A673 (cell line): ENCODE data around the gene PAX5. TPM values are rescaled to one million over a fixed set of nuclear protein-coding genes. Genes with fewer than 3 reads are reported as not detected.

ENCODE experiments used
- BruUV-seq: library from RNA; stranded (reverse); fragments of 400-500 nt; replicated peaks from 2 replicates; lab custom pipeline; 2021; lab: Mats Ljungman, UMichigan
- CTCF ChIA-PET: fragments of 300-600 bp; sonication (Branson Sonifier 250); formaldehyde crosslinking; loops from one replicate; lab custom pipeline; 2022; ENCODE audit warnings: antibody characterized with exemption; lab: Charles Lee
- POLR2A ChIA-PET: fragments of 300-600 bp; sonication (Branson Sonifier 250); formaldehyde crosslinking; loops from one replicate; lab custom pipeline; 2022; ENCODE audit warnings: antibody characterized with exemption; ENCODE audit not compliant: low non-redundant PET; lab: Charles Lee
- DNase-seq: peaks from one replicate; pipeline ENCODE4 v3.0.0-alpha.2; 2015; ENCODE audit warnings: low spot score
- H3K27ac ChIP-seq: fragments of 200-600 bp; sonication (generic); 2 replicates; pipeline ENCODE4 v1.5.1; 2016; ENCODE audit warnings: mixed run types, low read depth, mild to moderate bottlenecking, mixed read lengths, antibody characterized with exemption, low read length; ENCODE audit not compliant: poor library complexity, severe bottlenecking
- H3K27me3 ChIP-seq: fragments of 200-600 bp; sonication (generic); replicated peaks from 2 replicates; pipeline ENCODE4 v1.6.1; 2017; ENCODE audit warnings: mixed run types, low read depth, mild to moderate bottlenecking, mixed read lengths, antibody characterized with exemption, low read length; ENCODE audit not compliant: insufficient read depth, poor library complexity
- H3K36me3 ChIP-seq: fragments of 200-600 bp; sonication (generic); 2 replicates; pipeline ENCODE4 v1.6.1; 2016; ENCODE audit warnings: mixed run types, mild to moderate bottlenecking, mixed read lengths, antibody characterized with exemption, low read length; ENCODE audit not compliant: insufficient read depth, poor library complexity, severe bottlenecking
- H3K4me1 ChIP-seq: fragments of 200-600 bp; sonication (generic); 2 replicates; pipeline ENCODE4 v1.6.1; 2017; ENCODE audit warnings: mixed run types, mild to moderate bottlenecking, mixed read lengths, antibody characterized with exemption, low read length; ENCODE audit not compliant: insufficient read depth, poor library complexity, severe bottlenecking
- H3K4me3 ChIP-seq: fragments of 200-600 bp; sonication (generic); 2 replicates; pipeline ENCODE4 v1.5.1; 2016; ENCODE audit warnings: low read depth, mixed run types, mild to moderate bottlenecking, mixed read lengths, low read length; ENCODE audit not compliant: poor library complexity, severe bottlenecking
- H3K9me3 ChIP-seq: fragments of 200-600 bp; sonication (generic); 2 replicates; pipeline ENCODE4 v1.6.1; 2016; ENCODE audit warnings: mixed run types, low read depth, mild to moderate bottlenecking, mixed read lengths, antibody characterized with exemption, low read length; ENCODE audit not compliant: poor library complexity, severe bottlenecking
- EZH2 ChIP-seq: fragments of 200-600 bp; sonication (generic); IDR thresholded peaks from 2 replicates; pipeline ENCODE4 v1.6.1; 2017; ENCODE audit warnings: borderline replicate concordance, low read depth, mild to moderate bottlenecking, mixed read lengths, antibody characterized with exemption, low read length; ENCODE audit not compliant: poor library complexity, severe bottlenecking
- intact Hi-C: fragments of 100-400 bp; cut with micrococcal nuclease; formaldehyde crosslinking; loops from one replicate; pipeline ENCODE4 v1.10.0; 2022; ENCODE audit not compliant: unreplicated experiment
- total RNA-seq: library from RNA; stranded (reverse); gene quantifications from 2 replicates; pipeline ENCODE4 v1.2.3, GENCODE V29; 2021
- TF ChIP-seq, protein P1 (sequence below): fragments of 300-800, 200-600 bp; sonication (generic); conservative IDR thresholded peaks from 2 replicates; pipeline ENCODE4 v1.5.1; 2017; ENCODE audit warnings: low read depth, mild to moderate bottlenecking, antibody characterized with exemption, low read length, moderate library complexity, mixed read lengths

PAX5 gene
- total RNA-seq, 1 experiment from 2014 or later: 5.5 TPM

DNA sequence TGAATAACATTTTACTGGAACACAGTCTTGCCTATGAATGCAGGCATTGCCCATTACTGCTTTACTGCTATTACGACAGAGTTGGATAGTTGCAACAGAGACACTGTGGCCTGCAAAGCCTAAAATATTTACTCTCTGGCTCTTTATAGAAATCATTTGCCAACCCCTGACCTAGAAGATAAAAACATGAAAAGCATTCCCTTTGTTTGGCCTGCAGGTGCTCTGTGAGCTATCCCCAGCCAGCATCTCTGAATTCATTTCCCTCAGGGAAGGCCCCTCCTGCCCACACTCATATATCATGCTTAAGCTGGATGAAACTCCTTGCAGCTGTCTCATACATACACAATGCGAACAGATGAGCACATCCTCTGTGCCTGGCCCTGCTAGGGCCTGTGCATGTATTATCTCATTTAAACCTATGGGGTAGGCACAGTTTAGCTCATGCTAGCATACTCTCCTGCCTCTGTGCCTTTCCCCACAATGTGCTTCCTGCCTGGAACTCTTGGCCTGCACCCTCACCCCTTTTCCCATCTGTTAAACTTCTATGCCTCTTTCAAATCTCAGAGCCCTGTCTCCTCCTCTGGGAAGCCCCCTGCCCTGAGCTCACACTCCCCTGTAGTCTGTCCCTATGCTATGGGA is 193.1 kb downstream of the PAX5 start:
- Histone ChIP-seq H3K9me3 (no peaks in the 10 kb centered on the region), H3K4me3 (no peak overlapping the region), H3K4me1 (no peaks in the 10 kb centered on the region), H3K27me3 (no peaks in the 10 kb centered on the region), H3K36me3 (no peaks in the 10 kb centered on the region), H3K27ac (no peak overlapping the region)
- ChIA-PET CTCF (no interaction called here), POLR2A (no interaction called here)
- no peak for DNase-seq
- intact Hi-C loops: no loop called here
- no peak for TF ChIP-seq EZH2
- TF ChIP-seq, protein P1, sequence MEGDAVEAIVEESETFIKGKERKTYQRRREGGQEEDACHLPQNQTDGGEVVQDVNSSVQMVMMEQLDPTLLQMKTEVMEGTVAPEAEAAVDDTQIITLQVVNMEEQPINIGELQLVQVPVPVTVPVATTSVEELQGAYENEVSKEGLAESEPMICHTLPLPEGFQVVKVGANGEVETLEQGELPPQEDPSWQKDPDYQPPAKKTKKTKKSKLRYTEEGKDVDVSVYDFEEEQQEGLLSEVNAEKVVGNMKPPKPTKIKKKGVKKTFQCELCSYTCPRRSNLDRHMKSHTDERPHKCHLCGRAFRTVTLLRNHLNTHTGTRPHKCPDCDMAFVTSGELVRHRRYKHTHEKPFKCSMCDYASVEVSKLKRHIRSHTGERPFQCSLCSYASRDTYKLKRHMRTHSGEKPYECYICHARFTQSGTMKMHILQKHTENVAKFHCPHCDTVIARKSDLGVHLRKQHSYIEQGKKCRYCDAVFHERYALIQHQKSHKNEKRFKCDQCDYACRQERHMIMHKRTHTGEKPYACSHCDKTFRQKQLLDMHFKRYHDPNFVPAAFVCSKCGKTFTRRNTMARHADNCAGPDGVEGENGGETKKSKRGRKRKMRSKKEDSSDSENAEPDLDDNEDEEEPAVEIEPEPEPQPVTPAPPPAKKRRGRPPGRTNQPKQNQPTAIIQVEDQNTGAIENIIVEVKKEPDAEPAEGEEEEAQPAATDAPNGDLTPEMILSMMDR: no peak
- no TSS peak for BruUV-seq

DNA sequence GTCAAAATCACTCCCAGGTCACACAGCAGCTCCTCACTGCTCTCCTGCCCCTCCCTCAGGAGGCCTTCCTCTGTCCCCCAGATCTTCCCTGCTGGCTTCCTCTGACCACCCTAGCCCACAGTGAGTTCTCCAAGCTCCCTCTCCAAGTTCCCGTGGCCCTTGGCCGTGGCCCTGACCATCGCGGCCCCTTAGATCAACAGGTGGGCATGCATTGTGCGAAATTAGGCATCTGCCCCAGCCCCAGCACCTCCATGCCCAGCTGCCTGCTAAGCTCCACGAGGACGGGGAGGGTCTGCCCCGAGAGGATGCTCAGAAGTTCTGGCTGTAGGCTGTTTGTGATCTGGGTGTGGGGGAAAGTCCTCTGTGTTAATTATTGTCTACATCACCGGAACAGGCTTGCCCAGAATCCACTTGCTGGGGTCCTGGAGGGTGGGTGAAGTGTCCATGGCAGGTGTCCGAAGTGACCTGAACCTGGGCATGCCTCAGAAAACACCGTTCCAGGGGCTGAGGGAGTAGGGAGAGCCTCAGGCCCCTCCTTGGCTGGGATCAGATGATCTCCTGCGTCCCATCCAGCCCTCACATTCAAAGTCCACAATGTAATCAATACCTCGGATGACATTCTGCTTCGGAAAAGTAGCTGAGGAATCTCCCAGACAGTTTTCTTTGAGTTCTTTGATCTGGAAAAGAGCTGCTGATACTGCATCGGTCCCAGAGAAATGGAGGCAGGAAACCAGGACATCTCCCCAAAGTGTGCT is 194.8 kb downstream of the PAX5 start:
- DNase-seq: no peak
- H3K36me3 ChIP-seq: no peaks in the 10 kb centered on the region
- no peak overlapping the region for H3K4me3 ChIP-seq
- H3K9me3 ChIP-seq: no peaks in the 10 kb centered on the region
- no peak overlapping the region for H3K27ac ChIP-seq
- H3K27me3 ChIP-seq: no peaks in the 10 kb centered on the region
- intact Hi-C loops: no loop called here
- ChIA-PET CTCF (no interaction called here), POLR2A (no interaction called here)
- no peaks in the 10 kb centered on the region for H3K4me1 ChIP-seq
- BruUV-seq: no TSS peak
- no peak for TF ChIP-seq EZH2
- TF ChIP-seq, protein P1: no peak

GRCh38 chr9:36837431-36838405 is 196.3 kb downstream of the PAX5 start:
- BruUV-seq: no TSS peak
- CTCF ChIA-PET: no interaction called here
- TF ChIP-seq EZH2: no peak
- TF ChIP-seq, protein P1: no peak
- no peaks in the 10 kb centered on the region for H3K36me3 ChIP-seq
- no peaks in the 10 kb centered on the region for H3K27me3 ChIP-seq
- H3K4me1 ChIP-seq: no peaks in the 10 kb centered on the region
- H3K9me3 ChIP-seq: no peaks in the 10 kb centered on the region
- H3K27ac ChIP-seq: no peak overlapping the region
- H3K4me3 ChIP-seq: no peak overlapping the region
- intact Hi-C loops: no loop called here
- POLR2A ChIA-PET: no interaction called here
- DNase-seq: no peak
